Skin of body (tissue), 2 donors: Measurements from ENCODE around the gene GPHA2. TPM values are rescaled to one million over a fixed set of nuclear protein-coding genes. Genes with fewer than 3 reads are reported as not detected.
"Not testable (repeated sequence)": the region's sequence is repeated elsewhere in the genome, so short reads cannot be mapped to it uniquely, and the experiment has no call there.

Experiments
- DNase-seq: peaks from one replicate; lab custom pipeline; 2025; lab: John Stamatoyannopoulos, UW
- total RNA-seq: library from RNA; depleted of rRNA; stranded (reverse); fragments of >200 nt; gene quantifications from one replicate; pipeline ENCODE4 v1.2.3, GENCODE V29; 2014

Gene GPHA2
- total RNA-seq: not detected

- peak; percentile 24 for DNase-seq
Measured at GRCh38 chr11:64935359-64936081, at the start of gene GPHA2. TSS of gene GPHA2 (minus strand) at chr11:64935893. CDS start at chr11:64935460, 433 bp downstream.

- not testable (repeated sequence) for DNase-seq
Measured at GRCh38 chr11:64983339-64983738, 47.6 kb upstream of the GPHA2 start.

GRCh38 chr11:64976651-64977050, 41.0 kb upstream of the GPHA2 start:
- no peak for DNase-seq

- DNase-seq: no peak
Measured at GRCh38 chr11:64974124-64974523, 38.4 kb upstream of the GPHA2 start.

GRCh38 chr11:64971421-64972233, 35.9 kb upstream of the GPHA2 start, which contains the start of gene MAJIN:
TSS of gene MAJIN (minus strand) at chr11:64972108. CDS start at chr11:64959405, 12,703 bp downstream.
- DNase-seq: peak; percentile 39

GRCh38 chr11:64970731-64971151, 35.0 kb upstream of the GPHA2 start:
- no peak for DNase-seq

GRCh38 chr11:64969209-64969608, 33.5 kb upstream of the GPHA2 start:
- no peak for DNase-seq

GRCh38 chr11:64967375-64967774, 31.7 kb upstream of the GPHA2 start:
- DNase-seq: no peak

GRCh38 chr11:64963072-64963631, 27.5 kb upstream of the GPHA2 start:
- DNase-seq: no peak

GRCh38 chr11:64960719-64961118, 25.0 kb upstream of the GPHA2 start:
- DNase-seq: no peak

- DNase-seq: no peak
Measured at GRCh38 chr11:64959498-64959897, 23.8 kb upstream of the GPHA2 start.

- no peak for DNase-seq
Measured at GRCh38 chr11:64954201-64954600, 18.5 kb upstream of the GPHA2 start.

- DNase-seq: no peak
Measured at GRCh38 chr11:64951529-64951928, 15.8 kb upstream of the GPHA2 start.

GRCh38 chr11:64947208-64947814, 11.6 kb upstream of the GPHA2 start:
- DNase-seq: no peak

- DNase-seq: no peak
Measured at GRCh38 chr11:64936539-64936938, 846 bp upstream of the GPHA2 start.

GRCh38 chr11:64934682-64935358, 873 bp downstream of the GPHA2 start:
- no peak for DNase-seq

- no peak for DNase-seq
Measured at GRCh38 chr11:64933935-64934681, 1.6 kb downstream of the GPHA2 start.

GRCh38 chr11:64933213-64933934, 2.3 kb downstream of the GPHA2 start:
- DNase-seq: no peak

- DNase-seq: no peak
Measured at GRCh38 chr11:64932324-64932723, 3.4 kb downstream of the GPHA2 start.

- DNase-seq: no peak
Measured at GRCh38 chr11:64931290-64931689, 4.4 kb downstream of the GPHA2 start.
